RCC 7860 (cell line): ENCODE results near the gene LCN1.

Experiments used
- DNase-seq: peaks from one replicate; pipeline ENCODE4 v3.0.0-alpha.2; 2015; ENCODE audit warnings: low spot score
- FAIRE-seq: peaks from 2 replicates; lab custom pipeline; 2012; peaks lifted over from hg19 to GRCh38; lab: Jason Lieb, UNC

The LCN1 gene

DNA sequence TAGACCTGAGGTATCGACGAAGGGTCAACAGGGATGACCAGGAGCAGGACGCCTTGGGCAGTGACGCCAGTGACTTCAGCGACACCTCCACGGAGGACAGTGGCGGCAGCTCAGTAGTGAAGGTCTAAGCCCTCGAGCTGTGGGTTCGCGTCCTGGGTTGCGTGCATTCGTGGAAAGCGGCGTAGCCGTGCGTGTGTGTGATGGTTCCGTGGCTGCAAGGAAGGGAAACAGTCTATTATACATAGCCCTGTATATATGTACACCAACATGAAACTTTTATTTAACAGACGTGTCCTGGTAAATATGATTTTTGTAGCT is 33.3 kb upstream of the LCN1 start:
- DNase-seq (no peak), FAIRE-seq (no peak)

DNA sequence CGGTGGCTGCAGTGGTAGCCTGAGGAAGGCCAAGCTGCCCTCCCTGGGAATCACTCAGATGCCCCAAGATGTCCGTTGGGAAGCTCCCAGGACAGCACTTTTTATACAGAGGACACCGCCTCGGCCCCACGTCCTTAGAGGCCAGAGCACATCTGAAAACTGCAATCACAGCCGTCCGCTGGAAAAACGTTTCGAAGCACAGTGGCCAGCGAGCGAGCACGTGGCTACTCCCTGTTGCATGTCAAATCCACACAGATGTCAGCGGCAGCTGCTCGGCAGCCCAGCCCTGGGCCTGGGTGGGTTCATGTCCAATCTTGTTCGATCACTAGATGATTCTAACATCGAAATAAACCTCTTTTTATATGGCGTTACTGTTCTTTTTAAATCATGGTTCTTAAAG is 32.7 kb upstream of the LCN1 start:
- no peak for FAIRE-seq
- no peak for DNase-seq

DNA sequence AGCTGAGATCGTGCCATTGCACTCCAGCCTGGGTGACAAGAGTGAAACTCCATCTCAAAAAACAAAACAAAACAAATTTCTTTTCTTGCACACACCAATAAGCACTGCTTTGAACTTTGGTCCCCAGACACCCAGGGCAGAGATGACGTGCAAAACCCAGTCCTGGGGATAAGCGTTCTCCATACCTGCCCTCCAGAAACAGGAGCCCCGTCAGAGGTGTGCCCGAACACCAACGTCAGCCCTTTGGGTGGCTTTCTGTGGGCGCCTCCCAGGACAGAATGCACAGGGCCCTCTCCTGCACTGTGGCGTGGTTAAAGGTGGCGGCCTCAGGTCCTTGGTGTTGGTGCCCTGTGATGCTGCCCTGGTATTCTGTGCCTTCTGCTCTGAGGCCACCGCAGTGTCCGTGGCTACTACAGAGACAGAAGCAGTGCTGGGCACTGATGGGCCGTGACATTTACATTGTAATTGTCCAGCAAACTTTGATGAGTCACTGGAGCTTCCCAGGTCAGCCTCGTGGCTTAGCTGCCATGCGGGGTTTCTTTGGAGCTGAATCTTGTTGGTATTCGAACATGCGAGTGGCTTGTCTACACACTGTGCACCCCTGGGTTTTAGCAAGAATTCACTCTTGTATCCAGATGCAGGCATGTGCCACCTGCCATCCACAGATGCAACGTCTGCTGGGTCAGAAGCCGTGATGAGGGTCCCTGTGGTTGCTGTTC is 31.9 kb upstream of the LCN1 start:
- FAIRE-seq: no peak

DNA sequence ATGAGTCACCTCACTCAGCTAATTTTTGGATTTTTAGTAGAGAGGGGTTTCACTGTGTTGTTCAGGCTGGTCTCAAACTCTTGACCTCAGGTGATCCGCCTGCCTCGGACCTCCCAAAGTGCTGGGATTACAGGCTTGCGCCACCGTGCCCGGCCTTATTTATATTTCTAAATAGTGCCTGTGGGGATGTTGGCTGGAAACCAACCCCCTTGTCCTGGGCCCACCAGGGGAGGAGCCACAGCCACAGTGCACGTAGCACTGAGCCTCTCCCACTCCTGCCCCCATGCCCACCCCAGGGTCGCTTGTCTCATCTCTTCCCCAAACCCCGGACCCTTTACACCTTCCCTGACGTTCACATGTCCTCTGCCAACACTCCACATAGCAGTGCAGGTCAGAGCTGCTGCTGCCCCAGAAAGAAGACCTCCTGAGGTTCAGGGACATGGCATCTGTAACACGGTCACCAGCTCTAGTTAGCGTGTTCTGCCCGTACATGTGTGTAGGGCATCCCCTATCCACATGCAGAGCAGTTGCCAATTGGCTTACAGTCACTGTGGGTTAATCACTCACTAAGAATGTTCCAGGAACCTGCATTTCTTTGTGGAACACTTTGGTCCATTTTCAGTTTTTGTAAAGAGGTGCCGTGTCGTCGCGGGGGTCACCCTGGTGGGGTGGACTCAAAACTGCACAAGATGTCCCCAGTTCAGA is 30.9 kb upstream of the LCN1 start:
- FAIRE-seq: no peak
- no peak for DNase-seq

More for the DNA sequence above, 31.9 kb upstream of the LCN1 start:
- peak; percentile 39 for DNase-seq

DNA sequence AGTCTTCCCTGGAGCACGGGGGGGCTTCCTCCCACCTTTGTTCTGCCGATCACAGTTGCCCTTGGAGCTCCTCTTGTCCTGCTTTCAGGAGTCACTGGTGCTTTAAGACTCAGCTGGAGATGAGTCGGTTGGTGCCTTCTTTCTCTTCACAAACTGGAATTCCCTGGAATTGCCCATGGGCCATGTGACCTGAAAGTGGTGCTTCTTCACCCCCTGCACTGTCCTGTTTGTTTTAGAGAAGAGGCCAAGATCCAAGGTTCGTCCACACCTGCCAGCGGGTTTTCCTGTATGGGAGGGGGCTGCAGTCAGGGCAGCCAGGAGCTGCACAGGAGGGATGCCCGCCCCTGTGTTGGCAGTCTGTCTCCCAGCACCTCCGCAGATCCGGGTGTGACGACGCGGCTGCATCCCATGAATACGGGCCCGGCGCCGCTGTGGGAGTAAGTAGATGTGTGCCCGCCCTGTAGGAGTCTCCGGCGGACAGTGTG is 30.2 kb upstream of the LCN1 start:
- DNase-seq (no peak), FAIRE-seq (no peak)

DNA sequence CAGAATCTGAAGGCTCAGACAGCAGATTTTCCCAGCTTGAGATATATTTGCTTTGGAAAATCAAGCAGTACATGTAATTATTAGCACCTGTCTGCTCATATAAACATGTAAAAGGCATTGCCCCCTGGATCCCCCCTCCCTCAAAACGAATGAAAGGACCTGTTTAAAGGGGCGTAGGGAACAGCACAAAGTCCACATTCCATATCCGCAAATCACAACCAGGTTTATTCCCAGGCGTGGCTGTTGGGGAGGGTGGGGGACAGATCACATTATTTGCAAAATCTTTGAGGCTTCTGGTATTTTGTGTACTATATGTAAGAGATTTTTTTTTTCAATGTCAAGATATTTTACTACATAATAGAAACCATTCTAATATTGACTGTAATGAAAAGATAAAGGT is 29.5 kb upstream of the LCN1 start:
- FAIRE-seq: no peak
- DNase-seq: no peak

DNA sequence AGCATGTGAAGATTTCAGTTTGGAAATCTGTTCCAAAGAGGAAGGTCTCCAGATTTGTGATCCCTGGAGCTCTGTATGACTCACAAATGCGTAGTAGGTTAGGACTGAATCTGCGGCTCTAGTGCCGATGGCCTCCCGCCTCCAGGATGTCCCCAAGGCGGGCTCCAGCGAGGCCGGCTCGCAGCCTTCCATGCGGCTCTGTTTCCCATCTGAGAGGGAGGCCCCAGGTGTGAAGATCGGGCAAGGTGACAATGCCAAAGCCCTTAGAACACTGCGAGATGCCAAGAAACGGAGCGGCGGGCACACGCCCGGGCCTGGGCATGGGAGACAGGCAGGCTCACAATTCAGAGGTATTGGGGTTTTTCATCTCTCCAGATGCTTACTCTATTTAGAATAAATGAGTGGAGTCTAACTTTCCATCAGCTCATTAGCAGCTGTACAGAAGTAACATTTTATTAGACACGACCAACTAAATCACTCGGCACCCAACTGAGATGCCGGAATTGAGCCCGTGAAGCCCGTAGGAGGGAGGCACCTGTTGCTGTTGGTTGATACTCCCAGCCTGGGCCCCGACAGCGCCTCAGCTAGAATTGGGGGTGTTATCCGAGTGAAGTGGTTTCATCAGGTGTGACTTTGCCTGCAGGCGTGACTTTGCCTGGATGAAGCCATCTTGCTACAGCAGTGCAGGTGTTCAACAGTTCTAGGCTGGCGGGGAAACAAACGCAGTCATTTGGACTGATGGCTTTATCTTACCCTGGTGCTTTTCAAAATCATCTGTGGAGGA is 28.2 kb upstream of the LCN1 start:
- FAIRE-seq: no peak

DNA sequence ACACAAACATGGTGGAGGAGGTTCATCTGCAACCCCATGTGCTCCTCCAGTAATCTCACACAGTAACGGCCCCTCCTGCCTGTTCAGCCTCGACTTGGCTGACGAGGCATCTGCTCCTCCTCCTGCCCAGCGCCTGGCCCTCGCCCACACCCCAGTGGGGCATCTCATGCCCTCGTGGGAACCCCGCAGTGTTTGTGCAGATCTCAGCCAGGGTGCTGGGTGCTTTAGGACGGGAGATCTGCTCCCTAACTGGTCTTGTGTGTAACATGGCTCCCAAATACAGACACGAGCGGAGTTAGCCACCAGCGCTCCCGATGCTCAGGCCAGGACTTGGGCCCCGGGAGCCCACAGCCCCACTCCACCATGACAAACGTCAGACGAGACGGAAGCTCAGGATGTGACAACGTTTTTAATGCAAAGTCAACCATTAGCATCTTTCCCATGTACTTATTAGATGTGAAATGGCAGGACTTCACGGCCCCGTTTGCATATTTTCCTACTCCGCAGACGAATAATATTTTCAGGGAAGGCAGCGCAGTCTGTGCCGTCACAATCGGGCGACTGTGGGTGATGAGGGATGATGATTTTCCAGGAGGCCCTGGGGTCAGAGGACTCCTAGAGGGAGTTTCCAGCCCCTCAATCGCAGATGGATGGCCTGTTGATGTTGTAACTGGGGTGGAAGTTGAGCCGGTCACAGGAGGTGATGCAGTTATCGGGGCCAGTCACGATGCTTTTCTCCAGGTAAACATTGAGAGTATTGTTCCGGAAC is 26.3 kb upstream of the LCN1 start:
- FAIRE-seq (no peak), DNase-seq (no peak)

More for the DNA sequence above, 28.2 kb upstream of the LCN1 start:
- DNase-seq: no peak

DNA sequence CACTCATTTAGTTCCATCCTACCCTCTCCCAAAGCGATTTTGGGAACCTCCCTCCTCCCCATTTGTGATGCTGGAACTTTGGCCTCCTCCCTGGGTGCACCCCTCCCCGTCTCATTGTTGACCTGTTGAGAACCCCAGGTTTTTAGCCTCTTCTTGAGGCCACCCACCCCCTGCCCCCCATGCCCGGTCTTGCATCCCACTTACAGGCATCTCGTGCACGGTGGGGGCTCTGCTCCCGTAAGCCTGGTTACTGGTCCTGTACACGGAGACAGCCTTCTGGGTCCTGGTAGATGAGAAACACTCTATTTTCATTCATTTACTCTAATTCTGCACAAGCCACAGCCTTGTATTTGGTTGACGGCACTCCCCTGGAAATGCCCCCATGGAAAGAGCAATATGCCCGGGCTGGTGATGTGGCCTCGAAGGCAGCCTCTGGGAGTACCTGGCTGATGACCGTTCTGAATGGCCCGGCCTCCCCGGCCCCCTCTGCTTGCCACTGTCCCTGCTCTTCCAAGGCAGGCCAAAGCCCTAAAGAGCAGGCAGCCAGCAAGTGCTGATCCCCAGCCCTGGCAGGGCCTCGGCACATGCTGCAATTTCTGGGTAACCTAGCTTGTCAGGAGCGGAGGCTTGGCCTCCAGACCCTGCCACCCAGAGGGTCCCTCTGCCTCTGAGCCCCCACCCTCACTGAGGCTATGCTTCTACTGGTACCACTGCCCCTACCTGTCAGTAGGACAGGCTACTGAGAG is 22.7 kb upstream of the LCN1 start:
- FAIRE-seq (no peak), DNase-seq (no peak)

DNA sequence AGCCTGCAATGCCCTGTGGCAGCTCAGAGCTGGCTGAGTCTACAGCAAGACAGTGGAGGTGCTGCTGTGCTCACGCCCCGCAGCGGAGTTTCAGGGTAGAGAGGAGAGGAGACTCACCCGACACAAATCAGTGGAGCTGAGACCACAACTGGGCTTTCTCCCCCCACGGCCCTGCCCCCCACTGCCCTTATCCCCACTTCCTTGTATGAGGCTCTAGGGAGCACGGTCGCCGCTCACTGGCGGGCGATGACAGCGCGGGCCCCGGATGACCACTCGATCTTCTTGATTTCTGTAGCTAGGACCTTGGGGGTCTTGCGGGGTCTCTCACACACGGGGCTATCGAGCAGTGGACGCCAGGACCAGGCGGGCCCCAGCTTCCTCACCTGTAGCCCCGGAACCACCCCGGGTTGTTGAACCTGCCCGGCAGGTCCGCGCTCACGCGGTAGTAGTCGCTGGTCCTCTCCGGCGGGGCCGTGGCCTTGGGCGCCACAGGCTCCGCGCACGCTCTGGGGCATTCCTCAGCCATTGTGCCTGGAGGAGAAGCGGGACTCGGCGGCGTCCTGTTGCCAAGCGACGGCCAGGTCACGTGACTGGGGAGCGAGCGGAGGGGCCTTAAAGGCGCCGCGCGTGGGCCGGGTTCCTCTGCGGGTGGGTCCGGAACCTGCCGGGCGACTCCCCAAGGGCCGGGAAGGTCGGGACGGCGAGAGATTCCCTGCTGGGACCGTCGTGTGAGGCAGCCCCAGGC is 21.7 kb upstream of the LCN1 start:
- DNase-seq (peak; percentile 79), FAIRE-seq (no peak)

DNA sequence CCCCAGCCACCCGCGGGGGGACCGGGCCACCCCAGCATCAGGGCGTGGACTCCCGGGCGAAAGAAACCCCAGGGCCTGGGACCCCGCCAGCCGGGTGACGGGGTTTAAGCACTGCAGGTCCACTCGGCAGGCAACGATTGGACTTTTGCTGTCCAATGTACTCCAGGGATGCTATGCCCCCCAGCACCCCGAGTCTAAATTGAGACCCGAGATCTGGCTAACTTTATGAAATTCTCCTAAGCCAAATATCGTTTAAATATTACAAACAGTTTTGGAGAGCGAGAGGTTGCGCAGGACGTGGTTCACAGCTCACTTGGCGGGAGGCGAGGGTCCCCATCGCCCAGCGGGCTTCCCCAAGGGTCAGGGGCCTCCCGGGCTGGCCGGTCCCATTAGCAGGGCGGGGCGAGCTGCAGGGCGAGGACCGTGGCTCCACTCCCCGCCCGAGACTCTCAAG is 21.1 kb upstream of the LCN1 start:
- no peak for FAIRE-seq
- DNase-seq: no peak

DNA sequence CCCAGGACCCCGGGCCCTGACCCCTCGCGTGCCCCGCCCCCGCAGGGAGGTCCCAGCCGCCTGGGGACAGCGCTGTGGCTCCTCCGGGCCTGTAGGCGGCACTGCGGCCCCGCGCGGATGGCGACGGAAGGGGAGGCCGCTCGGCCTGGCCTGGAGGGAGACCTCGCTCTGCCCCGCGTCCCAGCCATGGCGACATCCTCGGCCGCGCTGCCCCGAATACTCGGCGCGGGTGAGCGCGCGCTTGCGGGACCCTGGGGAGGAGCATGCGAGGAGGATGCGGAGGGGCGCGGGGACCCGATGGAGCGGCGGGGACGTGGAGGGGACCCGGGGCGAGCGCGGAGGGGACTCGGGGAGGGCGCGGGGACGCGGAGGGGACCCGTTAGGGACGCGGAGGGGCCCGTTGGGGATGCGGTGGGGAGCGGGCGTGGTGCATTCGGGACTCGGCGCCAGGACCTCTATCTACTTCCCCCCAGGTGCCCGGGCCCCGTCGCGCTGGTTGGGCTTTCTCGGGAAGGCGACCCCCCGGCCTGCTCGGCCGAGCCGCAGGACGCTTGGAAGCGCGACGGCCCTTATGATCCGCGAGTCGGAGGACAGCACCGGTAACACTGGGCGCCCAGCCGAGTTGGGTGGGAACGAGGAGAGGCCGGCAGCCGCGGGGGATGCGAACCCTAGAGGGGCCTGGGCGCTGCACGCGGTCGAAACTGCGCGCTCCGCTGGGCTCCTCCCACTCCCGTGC is 20.5 kb upstream of the LCN1 start, which contains the start of gene MRPS2:
TSS of gene MRPS2 (plus strand) at position 158 of the 736 bp plus-strand sequence. CDS start at position 187, 29 bp downstream.
- FAIRE-seq (no peak), DNase-seq (peak; percentile 68)

DNA sequence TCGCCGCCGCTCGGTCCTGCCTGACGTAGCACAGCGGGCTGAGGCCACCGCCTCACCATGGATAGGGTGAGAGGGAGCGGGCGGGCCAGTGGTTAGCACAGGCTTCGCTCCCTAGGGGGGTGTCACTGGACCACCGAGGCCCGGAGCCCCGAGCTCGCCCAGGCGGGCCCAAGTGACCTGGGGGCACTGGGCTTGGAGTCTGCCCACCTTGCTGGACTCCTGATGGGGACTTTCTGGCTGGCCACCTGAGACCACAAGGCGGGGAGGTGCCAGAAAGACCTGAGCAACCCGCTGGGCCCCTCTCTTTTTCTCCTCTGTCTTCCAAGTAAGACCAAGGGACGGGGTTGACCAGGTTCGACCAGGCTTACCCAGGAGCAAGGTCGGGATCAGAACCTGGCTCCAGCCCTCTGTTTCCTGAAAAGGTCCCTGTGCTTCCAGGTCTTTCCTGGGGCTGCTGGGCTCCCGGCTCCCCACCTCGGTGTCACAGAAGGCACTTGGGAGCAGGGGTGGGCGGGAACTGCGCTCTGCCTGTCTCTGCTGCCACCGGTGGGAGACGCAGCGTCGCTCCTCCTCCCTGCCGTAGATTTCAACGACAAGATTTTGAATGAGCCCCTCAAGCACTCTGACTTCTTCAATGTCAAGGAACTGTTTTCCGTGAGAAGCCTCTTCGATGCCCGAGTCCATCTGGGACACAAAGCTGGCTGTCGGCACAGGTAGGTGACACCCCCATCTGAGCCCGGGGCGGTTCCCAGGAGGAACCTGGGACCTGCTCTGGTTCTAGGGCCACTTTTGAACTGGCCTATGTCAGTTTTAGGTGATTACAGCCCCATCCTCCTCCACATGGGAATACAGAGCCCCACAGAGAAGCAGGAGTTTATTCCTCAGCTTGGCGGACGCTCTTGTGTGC is 19.7 kb upstream of the LCN1 start:
- FAIRE-seq (no peak), DNase-seq (peak; percentile 43)

DNA sequence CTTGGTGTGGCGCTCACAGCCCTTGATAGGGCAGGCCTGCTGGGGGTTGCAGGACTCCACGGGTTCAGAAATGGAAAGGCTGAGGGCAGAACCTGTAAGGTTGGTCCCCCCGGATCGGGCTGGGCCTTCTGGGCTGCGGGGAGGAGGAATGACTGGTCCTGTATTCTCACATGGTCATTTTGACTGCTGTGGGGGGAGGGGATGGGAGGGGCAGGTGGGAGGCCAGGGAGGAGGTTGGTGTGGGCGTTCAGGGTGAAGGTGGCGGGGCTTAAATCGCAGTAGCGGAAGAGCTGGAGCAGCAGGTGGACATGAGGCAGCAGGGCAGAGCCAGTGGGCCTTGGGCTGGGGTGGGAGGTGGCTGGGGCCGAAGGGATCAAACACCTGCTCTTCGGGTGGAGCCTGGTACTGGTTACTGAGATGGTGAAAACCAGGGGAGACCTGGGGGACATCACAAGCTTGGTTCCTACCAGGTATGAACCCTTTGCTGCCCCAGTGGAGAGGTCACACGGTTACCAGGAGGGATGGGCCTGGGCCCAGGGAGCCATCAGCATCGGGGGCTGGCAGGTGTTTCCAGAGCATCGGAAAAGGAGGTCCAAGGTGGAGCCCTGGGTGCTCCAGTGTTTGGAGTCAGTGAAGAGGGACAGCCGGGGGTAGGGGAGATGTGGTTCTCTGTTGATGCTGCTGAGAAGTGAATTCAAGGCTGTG is 18.9 kb upstream of the LCN1 start:
- no peak for DNase-seq
- no peak for FAIRE-seq

DNA sequence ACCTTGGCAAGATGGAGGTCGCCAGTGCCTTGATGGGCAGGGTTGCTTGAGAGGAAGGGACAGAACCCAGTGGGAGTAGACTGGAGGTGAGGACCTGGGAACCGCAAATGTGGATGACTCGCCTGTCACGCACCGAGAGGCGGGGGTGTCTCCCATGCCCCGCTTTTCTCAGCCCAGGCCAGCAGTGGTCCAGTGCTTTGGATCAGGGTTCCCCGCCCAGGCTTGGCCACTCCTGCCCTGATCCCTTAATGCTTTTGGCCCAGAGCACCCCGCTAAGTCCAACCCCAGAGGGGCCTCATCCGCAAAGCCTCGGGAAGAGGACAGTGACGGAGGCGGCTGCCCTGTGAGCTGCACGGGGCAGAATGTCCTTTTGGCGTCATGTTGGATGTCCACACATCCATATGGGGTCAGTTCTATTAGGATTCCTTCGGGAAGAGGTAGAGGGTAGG is 18.3 kb upstream of the LCN1 start:
- no peak for FAIRE-seq
- no peak for DNase-seq

DNA sequence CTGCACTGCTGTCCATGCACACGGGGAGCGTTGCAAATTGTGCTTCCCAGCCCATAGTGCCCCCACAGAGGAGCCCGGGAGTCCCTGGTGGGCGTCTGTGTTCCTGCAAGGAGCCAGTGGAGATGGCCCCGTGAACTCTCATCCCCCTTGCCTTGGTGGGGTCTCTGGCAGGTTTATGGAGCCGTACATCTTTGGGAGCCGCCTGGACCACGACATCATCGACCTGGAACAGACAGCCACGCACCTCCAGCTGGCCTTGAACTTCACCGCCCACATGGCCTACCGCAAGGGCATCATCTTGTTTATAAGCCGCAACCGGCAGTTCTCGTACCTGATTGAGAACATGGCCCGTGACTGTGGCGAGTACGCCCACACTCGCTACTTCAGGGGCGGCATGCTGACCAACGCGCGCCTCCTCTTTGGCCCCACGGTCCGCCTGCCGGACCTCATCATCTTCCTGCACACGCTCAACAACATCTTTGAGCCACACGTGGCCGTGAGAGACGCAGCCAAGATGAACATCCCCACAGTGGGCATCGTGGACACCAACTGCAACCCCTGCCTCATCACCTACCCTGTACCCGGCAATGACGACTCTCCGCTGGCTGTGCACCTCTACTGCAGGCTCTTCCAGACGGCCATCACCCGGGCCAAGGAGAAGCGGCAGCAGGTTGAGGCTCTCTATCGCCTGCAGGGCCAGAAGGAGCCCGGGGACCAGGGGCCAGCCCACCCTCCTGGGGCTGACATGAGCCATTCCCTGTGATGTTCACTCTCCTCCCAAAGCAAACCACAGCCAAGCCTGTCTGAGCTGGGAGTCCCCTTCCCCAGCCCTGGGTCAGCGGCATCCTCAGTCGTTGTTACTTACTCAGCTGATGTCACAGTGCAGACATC is 17.6 kb upstream of the LCN1 start:
- no peak for DNase-seq

More for the DNA sequence above, 17.6 kb upstream of the LCN1 start:
- no peak for FAIRE-seq
